Measurements from ENCODE around the gene CCDC180. TPM values are rescaled to one million over a fixed set of nuclear protein-coding genes. Genes with fewer than 3 reads are reported as not detected.
"Not testable (repeated sequence)": the region's sequence is repeated elsewhere in the genome, so short reads cannot be mapped to it uniquely, and the experiment has no call there.

The CCDC180 gene
- total RNA-seq, 1 donor, result 4.2 TPM

DNA sequence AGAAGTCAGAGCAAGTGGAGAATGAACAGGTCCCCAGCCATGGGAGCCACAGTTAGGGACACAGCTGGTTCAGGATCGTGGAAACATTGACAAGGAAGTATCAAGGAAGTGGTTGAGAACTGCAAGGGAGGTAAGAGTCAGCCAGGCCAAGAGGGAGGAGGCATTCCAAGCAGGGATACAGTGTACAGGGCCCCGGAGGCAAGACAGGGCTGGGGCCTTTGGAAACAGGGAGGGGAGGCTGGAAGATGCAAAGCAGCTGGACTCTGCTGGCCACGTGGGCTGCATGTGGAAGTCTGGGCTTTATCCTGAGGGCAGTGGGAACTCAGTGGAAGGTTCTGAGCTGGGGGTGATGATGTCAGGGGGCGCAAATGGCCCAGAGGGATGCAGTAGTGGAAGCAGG, 14.2 kb downstream of the CCDC180 start:
- DNase-seq (ENCODE audit: low read depth), result no peak
- H3K4me3 ChIP-seq (ENCODE audit: low read depth, low read length), result no peak overlapping the region
- TF ChIP-seq, protein P1, sequence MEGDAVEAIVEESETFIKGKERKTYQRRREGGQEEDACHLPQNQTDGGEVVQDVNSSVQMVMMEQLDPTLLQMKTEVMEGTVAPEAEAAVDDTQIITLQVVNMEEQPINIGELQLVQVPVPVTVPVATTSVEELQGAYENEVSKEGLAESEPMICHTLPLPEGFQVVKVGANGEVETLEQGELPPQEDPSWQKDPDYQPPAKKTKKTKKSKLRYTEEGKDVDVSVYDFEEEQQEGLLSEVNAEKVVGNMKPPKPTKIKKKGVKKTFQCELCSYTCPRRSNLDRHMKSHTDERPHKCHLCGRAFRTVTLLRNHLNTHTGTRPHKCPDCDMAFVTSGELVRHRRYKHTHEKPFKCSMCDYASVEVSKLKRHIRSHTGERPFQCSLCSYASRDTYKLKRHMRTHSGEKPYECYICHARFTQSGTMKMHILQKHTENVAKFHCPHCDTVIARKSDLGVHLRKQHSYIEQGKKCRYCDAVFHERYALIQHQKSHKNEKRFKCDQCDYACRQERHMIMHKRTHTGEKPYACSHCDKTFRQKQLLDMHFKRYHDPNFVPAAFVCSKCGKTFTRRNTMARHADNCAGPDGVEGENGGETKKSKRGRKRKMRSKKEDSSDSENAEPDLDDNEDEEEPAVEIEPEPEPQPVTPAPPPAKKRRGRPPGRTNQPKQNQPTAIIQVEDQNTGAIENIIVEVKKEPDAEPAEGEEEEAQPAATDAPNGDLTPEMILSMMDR (IDR thresholded peaks at IDR 0.05; ENCODE audit: insufficient read depth, low read length), result no peak

GRCh38 chr9:97322105-97322504, 14.6 kb downstream of the CCDC180 start:
- DNase-seq (ENCODE audit: low read depth), result no peak
- TF ChIP-seq, protein P1 (IDR thresholded peaks at IDR 0.05; ENCODE audit: insufficient read depth, low read length), result no peak
- no peak overlapping the region for H3K4me3 ChIP-seq (ENCODE audit: low read depth, low read length)

- TF ChIP-seq, protein P1 (IDR thresholded peaks at IDR 0.05; ENCODE audit: insufficient read depth, low read length), result no peak
- no peak for DNase-seq (ENCODE audit: low read depth)
- H3K4me3 ChIP-seq (ENCODE audit: low read depth, low read length), result no peak overlapping the region
Measured at GRCh38 chr9:97324954-97325353, 17.5 kb downstream of the CCDC180 start.

- TF ChIP-seq, protein P1 (IDR thresholded peaks at IDR 0.05; ENCODE audit: insufficient read depth, low read length), result no peak
- H3K4me3 ChIP-seq (ENCODE audit: low read depth, low read length), result no peak overlapping the region
- DNase-seq (ENCODE audit: low read depth), result no peak
Measured at GRCh38 chr9:97327562-97327961, 20.1 kb downstream of the CCDC180 start.

- H3K4me3 ChIP-seq (ENCODE audit: low read depth, low read length), result no peak overlapping the region
- TF ChIP-seq, protein P1 (IDR thresholded peaks at IDR 0.05; ENCODE audit: insufficient read depth, low read length), result no peak
- no peak for DNase-seq (ENCODE audit: low read depth)
Measured at GRCh38 chr9:97332993-97333392, 25.5 kb downstream of the CCDC180 start.

DNA sequence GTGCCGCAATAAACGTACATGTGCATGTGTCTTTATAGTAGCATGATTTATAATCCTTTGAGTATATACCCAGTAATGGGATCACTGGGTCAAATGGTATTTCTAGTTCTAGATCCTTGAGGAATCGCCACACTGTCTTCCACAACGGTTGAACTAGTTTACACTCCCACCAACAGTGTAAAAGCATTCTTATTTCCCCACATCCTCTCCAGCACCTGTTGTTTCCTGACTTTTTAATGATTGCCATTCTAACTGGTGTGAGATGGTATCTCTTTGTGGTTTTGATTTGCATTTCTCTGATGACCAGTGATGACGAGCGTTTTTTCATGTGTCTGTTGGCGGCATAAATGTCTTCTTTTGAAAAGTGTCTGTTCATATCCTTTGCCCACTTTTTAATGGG, 28.2 kb downstream of the CCDC180 start:
- not testable (repeated sequence) for DNase-seq (ENCODE audit: low read depth); H3K4me3 ChIP-seq (ENCODE audit: low read depth, low read length)

GRCh38 chr9:97348871-97349270, 41.4 kb downstream of the CCDC180 start:
- TF ChIP-seq, protein P1 (IDR thresholded peaks at IDR 0.05; ENCODE audit: insufficient read depth, low read length), result no peak
- H3K4me3 ChIP-seq (ENCODE audit: low read depth, low read length), result no peak overlapping the region
- no peak for DNase-seq (ENCODE audit: low read depth)

Data from fibroblast of the aortic adventitia (primary cell).